DMS 273 (cell line): ENCODE results near the gene CCDC117.

Source experiments
- DNase-seq: peaks from one replicate; lab custom pipeline; 2025; ENCODE audit not compliant: unreplicated experiment; lab: John Stamatoyannopoulos, UW

The CCDC117 gene

DNA sequence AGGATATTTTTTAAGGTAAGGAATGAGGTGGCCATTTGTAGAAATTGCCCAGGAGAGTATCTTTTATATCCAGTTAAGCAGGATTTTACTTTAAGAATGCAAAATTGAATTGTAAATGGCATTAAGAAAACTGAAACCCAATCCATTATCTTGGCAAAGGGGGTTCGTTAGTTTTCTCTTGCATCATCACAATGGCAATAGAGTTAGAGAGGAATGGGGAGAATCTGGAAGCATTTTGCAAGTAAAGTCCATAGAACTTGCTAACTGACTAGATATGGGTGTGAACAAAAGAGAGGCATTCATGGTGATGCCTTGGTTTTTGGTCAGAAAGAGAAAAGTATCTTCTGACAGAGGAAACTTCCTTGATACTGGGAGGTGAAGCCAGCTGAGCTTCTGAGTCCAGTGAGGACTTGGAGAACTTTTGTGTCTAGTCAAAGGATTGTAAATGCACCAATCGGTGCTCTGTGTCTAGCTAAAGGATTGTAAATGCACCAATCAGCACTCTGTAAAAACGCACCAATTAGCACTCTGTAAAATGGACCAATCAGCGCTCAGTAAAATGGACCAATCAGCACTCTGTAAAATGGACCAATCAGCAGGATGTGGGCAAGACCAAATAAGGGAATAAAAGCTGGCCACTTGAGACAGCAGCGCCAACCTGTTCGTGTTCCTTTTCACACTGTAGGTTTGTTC, 3.6 kb upstream of the CCDC117 start:
- no peak for DNase-seq

DNA sequence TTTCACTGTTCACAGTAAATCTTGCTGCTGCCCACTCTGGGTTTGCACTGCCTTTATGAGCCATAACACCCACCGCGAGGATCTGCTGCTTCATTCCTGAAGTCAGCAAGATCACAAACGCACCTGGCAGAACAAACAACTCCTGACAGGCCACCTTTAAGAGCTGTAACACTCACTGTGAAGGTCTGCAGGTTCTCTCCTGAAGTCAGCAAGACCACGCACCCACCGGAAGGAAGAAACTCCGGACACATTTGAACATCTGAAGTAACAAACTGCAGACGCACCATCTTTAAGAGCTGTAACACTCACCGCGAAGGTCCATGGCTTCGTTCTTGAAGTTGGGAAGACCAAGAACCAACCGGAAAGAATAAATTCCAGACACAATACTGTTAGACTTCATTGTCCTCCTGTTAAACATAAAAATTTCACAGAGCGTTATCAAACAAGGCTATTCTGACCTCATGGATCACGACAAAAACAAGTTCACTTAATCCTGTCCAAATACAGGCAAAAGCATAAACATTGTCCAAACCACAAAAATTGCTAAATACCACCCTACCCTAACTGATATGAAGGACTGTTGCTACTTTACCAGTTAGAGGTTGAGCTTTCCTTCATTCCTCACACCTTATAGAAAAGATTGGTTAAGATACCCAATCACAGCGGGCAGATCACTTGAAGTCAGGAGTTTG, 3.0 kb upstream of the CCDC117 start:
- no peak for DNase-seq

DNA sequence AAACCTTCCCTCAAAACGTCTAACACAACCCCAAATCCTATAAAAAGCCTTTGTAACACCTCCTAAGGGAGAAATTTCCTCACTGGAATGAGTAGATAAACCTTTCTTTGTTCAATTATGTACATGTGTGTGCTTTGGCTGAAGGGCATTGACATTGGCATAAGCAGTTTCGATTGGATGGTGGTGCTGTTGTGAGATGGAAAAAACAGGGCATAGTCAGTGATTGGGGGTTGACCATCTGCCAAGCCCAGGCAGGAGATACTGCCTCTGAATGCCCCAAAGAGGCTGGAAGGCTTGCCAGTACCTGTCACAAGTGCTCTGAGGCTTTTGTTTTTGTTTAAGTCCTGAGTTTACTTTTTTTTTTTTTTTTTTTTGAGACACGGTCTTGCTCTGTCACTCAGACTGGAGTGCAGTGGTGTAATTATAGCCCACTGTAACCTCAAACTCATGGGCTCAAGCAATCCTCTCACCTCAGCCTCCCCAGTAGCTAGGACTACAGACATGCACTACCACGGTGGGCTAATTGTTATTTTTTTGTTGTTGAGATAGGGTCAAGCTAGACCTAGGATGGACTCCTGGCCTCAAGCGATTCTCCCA, 1.2 kb upstream of the CCDC117 start:
- DNase-seq: peak; percentile 76

DNA sequence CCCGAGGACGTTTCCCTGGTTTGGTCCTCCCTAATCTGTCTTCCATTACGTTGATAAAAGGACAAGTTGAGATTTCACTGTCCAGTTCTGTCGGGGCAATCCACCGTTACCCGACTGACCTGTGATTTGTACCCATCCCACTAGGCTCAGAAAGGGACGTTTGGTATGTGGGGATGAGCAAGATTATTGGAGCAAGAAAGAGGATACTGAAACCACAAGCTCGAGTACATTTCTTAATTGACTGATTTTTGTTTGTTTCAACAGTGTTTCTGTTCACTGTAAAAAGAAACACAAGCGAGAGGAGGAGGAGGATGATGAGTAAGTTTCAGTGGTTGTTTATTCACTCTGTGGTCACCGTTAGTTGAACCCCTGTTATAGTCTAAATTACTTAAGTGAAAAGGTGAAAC, 969 bp downstream of the CCDC117 start:
- DNase-seq: no peak

DNA sequence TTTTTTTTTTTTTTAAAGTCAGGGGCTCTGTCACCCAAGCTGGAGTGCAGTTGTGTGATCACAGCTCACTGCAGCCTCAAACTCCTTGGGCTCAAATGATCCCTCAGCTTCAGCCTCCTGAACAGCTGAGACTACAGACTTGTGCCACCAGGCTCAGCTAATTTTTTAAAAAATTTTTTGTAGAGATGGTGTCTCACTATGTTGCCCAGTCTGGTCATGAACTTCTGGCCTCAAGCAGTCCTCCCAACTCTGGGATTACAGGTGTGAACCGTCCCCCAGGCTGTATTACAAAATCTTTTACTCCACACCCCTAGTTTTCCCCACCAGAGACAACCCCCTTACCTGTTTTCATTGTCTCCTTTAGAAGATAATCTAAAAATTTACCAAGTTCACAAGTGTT, 1.9 kb downstream of the CCDC117 start:
- no peak for DNase-seq

DNA sequence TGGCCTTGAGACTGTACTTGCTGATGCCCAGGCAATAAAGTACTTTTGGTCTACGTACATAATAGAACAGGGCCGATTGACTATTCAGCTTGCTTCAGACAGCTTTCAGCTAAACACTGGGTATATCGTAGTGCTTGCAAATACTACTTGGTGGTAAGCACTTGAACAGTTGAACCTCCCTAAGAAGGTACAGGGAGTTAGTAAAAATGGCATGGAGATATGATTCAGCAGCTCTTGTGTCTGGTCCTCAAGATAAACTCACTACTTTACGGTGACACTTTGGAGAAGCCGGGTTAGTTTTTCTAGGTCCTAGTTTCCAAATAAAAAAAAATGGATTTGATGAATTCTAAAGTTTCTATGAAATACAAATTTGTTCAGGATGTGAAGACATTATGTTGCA, 7.3 kb downstream of the CCDC117 start:
- no peak for DNase-seq

DNA sequence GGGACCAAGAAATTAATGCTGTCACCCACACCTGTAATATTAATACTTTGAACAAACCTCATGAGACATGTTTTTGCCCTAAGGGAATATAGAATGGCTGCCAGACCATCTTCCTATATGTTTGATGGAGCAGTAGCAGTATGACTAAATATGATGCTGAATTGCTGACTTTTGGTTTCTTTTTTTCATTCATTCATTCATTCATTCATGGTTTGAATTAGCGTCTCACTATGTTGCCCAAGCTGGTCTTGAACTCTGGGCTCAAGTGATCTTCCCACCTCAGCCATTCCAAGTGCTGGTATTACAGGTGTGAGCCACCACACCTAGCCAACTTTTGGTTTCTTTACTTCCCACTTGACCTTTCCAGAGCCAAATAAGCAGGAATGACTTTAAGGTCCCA, 7.8 kb downstream of the CCDC117 start:
- DNase-seq: no peak

DNA sequence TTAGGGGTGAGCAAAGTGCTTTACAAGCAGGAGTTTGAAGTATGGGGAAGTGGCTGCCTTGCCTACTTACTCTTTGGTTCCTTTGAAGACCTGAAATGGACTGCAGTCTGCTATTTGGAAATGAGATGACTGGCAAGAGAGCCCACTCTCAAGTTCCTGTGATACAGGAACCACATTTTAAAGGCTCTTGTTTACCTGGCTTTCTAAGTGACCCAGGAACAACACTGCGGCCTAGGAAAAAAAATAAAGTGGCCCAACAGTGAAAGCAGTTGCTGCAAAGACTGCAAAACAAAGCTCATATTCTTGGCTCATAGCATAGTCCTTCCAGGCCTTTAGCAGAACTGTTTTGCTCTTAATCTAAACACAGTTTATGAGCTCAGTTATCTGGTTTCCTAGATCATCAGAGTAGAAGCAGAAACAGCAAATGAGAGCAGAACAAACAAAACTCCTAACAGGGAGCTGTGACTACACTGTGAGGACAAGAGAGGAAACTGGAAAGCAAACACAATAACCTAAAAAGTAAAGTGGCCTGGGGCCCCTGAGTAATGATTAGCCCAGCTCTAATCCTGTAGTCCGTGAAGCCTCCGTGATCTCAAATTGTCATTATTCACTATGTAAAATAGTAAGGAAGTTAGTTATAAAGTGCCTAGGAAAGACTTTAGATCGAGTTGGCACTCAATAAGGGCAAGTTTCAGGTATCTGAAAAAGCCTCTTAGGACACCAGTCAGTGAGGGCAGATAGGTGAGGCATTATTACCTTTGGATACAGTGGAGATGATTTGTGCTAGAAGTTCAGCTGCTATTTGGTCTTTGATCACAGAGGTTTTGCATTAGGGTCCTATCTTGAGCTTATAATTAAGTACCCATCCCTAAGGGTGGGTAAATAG, 11.5 kb downstream of the CCDC117 start:
- DNase-seq: no peak

DNA sequence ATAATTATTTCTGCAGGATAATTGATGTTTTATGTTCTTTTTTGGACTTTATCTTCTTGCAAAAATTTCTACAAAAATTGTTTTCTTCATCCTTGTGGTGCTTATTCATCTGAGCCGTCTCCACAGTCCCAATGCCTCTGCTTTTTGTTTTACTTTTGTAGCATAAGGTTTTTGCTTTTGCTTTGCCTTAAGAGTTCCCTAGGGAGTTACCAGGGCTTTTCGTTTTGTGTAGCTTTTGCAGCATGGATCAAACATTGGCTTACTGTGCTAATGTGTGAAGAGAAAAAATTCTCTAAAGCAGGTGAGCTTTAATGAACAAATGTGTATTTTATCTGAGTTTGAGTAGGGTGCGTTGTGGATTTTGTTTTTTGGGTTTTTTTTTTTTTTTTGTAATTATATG, 16.1 kb downstream of the CCDC117 start:
- peak; percentile 10 for DNase-seq

DNA sequence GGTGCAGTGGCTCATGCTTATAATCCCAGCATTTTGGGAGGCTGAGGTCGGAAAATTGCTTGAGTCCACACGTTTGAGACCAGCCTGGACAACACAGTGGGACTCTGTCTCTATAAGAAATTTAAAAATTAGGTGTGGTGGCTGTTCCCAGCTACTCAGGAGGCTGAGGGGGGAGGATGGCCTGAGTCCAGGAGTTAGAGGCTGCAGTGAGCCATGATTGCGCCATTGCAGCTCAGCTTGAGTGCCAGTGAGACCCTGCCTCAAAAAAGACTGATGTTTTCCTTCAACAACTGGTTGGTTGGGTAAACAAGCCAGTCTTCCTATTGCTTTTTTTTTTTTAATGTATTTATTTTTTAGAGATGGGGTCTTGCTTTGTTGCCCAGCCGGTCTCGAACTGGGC, 18.6 kb downstream of the CCDC117 start:
- no peak for DNase-seq

DNA sequence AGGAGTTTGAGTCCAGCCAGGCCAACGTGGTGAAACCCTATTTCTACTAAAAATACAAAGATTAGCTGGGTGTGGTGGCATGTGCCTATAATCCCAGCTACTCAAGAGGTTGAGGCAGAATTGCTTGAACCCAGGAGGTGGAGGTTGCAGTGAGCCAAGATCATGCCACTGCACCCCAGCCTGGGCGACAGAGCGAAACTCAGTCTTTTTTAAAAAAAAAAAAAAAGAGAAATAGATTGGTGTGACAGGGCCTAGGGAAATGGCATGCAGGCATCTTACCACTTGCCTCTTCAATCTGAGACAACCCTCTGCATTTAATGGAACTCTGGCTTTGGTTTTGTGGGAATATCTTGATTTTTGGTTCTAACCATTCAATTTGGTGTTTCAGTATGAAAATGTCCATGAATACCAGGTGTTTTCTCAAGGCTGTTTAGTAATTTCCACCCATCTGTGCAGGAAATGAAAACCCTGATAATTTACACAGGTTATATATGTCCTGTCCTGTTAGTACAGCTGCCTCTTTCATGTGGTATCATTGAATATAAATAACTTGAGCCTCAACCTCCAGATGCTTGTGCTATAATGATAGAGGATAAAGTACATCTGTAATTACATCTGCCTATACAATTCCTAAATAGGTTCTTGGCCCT, 19.5 kb downstream of the CCDC117 start:
- peak; percentile 48 for DNase-seq

DNA sequence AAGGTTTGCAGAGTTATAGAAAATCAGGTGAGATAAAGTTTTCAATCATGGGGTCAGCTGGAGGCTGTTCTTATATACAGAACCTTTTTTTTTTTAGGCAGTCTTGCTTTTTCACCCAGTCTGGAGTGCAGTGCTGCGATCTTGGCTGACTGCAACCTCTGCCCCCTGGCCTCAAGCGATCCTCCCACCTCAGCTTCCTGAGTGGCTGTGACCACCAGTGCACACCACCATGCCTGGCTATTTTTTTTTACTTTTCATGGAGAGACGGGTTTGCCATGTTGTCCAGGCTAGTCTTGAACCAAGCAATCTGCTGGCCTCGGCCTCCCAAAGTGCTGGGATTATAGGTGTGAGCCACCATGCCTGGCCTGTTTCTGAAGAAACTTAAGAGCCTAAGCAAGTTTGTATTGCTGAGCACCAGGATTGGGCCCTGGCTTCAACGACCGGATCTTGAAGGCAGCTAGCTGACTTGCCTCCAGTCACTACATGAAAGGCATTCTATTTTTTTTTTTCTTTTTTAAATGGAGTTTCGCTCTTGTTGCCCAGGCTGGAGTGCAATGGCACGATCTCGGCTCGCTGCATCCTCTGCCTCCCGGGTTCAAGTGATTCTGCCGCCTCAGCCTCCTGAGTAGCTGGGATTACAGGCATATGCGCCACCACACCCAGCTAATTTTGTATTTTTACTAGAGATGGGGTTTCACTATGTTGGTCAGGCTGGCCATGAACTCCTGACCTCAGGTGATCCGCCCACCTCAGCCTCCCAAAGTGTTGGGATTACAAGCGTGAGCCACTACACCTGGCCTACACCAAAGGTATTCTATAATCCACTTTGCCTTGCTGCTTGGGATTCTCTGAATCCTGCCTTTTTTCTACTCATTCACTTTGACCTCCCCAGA, 20.2 kb downstream of the CCDC117 start:
- DNase-seq: no peak

DNA sequence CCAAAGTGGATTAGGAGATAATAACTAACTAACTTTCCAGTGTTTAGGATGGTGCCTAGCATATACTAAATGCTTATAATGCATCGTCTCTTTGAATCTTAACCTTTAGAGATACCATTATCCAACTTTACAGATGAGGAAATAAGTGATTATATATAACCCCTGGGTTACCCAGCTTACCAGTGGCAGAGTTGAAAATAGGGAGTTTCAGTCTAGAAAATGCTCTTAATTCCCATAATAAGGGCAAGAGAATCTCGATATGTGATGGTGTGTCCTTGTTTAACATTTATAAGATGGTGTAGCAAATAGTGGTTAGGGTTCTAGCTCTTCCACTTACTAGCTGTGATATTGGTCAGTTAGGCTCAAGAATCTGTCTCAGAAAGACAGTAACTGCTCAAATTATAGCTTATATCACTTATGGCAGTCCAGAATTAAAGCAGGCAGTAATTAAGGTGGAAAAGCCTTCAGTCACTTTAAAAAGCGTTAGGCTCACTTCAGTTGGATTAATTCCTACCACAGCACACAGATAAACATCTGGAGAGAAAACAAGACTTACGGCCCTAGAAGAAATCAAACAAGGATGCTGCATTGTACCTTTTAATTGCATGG, 21.6 kb downstream of the CCDC117 start:
- no peak for DNase-seq

DNA sequence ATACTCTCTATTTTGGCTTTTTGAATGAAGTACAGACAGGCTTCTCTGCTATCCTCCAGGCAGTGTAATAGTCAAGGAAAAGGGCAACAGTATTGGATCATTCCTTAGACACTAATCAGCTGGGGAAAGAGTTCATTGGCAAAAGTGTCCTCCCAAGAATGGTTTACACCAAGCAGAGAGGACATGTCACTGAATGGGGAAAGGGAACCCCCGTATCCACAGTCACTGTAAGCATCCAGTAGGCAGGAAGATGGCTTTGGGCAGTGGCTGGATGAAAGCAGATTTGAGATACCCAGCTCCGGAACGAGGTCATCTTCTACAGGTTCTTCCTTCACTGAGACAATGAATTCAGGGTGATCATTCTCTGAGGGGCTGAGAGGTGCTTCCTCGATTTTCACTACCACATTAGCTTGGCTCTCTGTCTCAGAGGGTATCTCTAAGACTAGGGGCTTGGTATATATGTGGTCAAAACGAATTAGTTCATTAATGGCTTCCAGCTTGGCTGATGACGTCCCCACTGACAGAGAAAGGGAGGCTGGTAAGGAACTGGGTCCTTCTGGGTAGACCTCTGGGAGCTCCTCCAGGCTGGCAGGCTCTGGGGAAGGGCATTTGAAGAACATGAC, 22.7 kb downstream of the CCDC117 start:
- no peak for DNase-seq

DNA sequence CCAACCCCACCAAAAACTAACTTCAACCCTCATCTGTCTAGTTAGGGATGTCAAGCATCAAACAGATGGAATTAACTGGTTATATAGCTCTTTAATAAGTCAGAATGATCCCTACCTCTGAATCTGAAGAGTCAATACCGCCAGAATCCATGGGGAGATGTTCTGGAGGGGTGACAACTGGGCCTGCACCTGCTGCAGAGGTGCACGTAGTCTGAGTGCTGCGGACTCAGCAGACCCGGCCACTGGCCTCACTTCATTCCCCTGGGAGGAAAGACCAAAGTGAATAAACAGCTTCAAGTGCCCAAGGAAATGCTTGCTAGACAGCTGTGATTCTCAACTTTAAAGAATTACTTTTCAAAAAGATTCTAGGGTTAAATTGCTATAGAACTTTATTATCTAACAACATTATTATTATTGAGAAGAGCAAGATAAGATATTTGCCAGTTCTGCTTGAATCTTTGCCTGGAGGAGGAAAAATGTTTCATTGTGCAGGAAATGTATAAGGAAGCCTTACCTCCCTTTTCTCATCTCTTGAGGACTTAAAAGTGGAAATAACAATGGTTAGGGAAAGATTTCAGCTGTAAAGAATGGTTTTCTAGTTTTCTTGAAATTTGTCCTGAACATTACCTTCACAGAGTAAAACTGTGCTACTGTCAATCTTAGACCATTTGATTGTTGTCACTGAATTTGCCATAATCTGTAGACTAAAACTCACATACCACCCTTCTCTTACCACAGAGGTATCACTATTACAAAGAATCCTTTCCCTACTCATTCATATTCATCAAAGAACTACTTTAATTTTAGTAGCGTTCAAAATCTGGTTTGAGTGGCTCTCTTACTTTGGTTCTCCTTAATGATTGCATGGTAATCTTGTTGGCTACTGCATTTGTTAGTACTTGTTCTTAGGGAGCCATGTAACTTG, 23.7 kb downstream of the CCDC117 start:
- DNase-seq: no peak

DNA sequence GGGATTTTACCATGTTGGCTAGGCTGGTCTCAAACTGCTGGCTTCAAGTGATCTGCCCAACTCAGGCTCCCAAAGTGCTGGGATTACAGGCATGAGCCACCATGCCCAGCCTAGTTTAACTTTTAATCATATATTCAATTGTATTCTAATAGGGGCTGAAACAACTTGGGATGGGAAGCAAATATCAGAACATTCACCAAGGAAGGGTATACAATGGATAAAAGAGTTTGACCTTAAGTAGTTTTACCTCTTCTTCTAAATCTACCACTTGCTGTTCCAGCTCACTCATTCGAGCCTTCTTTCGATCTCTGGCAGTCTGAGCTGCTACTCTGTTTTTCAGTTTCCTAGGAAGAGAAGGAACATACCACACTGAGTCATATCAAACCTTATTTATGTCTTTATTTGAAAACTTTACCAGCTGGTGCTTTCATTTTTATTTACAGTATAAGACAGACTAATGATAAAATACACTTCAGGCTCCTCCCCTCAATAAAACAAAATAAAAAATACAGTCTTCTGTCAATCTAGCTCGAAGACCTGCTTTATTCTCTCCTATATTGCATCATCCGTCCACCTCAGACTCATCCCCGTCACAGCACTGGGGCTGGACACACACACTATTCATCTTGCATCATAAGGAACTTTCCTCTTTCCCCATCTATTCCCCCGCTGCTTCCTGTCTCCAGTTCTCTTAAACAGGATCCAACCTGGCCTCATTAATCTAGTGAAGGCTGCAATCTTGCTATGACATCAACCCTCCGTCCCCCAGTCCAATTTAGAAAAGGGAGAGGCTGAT, 26.5 kb downstream of the CCDC117 start:
- DNase-seq: peak; percentile 62

DNA sequence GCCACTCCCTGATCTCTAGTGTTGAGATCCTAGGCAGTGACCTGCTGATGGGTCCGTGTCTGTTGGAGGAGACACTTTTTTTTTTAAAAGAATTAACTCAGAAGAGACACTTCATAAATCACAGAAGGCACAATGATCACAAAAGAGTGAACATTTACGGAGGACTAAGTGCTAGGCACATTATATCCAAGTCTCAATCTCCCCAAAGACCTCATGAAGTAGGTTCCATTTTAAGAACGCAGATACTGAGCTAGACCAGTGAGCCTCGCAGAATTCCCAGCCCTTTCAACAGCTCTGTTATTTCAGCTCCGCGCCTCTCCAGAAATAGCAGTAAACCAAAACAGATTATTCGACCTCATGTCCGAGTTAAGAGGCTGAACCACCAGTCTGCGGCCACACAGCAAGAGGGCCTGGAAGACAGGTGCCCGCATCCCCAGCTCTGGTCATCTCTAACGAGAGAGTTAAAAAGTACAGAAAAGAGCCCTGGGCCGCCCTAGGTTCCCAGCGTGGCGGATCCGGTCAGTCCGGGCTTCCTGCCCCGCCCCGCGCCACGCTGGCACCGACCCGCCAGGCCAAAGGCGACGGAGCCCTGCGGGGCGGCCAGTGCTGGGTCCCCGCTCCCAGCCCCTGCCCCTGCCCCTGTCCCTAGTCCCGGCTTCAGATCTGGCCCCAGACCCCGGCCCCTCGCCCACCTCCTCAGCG, 27.3 kb downstream of the CCDC117 start:
- peak; percentile 55 for DNase-seq
